HG02840 (cell line): Measurements from ENCODE around the gene AMZ2.
A peak's percentile ranks its signal among the peaks of the same experiment; 100 is the strongest.
"Not testable (repeated sequence)": the region's sequence is repeated elsewhere in the genome, so short reads cannot be mapped to it uniquely, and the experiment has no call there.

ENCODE experiments used
- ATAC-seq: cut with Tn5 transposase; IDR thresholded peaks from one replicate; pipeline ENCODE4 v1.9.1; 2021; ENCODE audit warnings: mild to moderate bottlenecking, moderate library complexity, moderate number of reproducible peaks; ENCODE audit not compliant: unreplicated experiment, low FRiP score

AMZ2 gene

GRCh38 chr17:68247445-68248198 lies at the start of gene AMZ2:
Gene AMZ2 (plus strand): TSS chr17:68248043. CDS start chr17:68250188, 2,145 bp downstream.
- peak; percentile 93 for ATAC-seq

GRCh38 chr17:68198931-68199836 lies 48.7 kb upstream of the AMZ2 start:
- ATAC-seq, result no peak

- ATAC-seq, result no peak
Observed at GRCh38 chr17:68199837-68200688, 47.8 kb upstream of the AMZ2 start.

GRCh38 chr17:68200689-68201417 lies 47.0 kb upstream of the AMZ2 start:
- ATAC-seq, result no peak

- ATAC-seq, result not testable (repeated sequence)
Observed at GRCh38 chr17:68201418-68201771, 46.4 kb upstream of the AMZ2 start.

GRCh38 chr17:68202321-68202720 lies 45.5 kb upstream of the AMZ2 start:
- ATAC-seq, result not testable (repeated sequence)

- no peak for ATAC-seq
Observed at GRCh38 chr17:68204736-68205135, 43.1 kb upstream of the AMZ2 start.

GRCh38 chr17:68205251-68205807 lies 42.5 kb upstream of the AMZ2 start:
- peak; percentile 88 for ATAC-seq

GRCh38 chr17:68205808-68206720 lies 41.8 kb upstream of the AMZ2 start:
- peak; percentile 24 for ATAC-seq

- ATAC-seq, result no peak
Observed at GRCh38 chr17:68207651-68208253, 40.1 kb upstream of the AMZ2 start.

GRCh38 chr17:68208651-68209050 lies 39.2 kb upstream of the AMZ2 start:
- not testable (repeated sequence) for ATAC-seq

- not testable (repeated sequence) for ATAC-seq
Observed at GRCh38 chr17:68209191-68209900, 38.5 kb upstream of the AMZ2 start.

GRCh38 chr17:68210570-68211315 lies 37.1 kb upstream of the AMZ2 start:
- no peak for ATAC-seq

GRCh38 chr17:68213428-68214411 lies 34.1 kb upstream of the AMZ2 start:
- ATAC-seq, result not testable (repeated sequence)

- not testable (repeated sequence) for ATAC-seq
Observed at GRCh38 chr17:68215453-68215852, 32.4 kb upstream of the AMZ2 start.

GRCh38 chr17:68219429-68219828 lies 28.4 kb upstream of the AMZ2 start:
- not testable (repeated sequence) for ATAC-seq
